NB4 (cell line): Measurements from ENCODE around the gene WDFY4.

ENCODE experiments used
- DNase-seq: peaks from one replicate; pipeline ENCODE4 v3.0.0; 2010; ENCODE audit warnings: low read depth
- H3K4me3 ChIP-seq: one replicate; pipeline ENCODE4 v1.5.1; 2011; ENCODE audit warnings: mild to moderate bottlenecking, low read depth, low read length, moderate library complexity
- CTCF ChIP-seq: IDR thresholded peaks from one replicate; pipeline ENCODE4 v1.5.1; 2012; ENCODE audit warnings: low read depth, low read length
- MAX ChIP-seq: IDR thresholded peaks from 2 replicates; pipeline ENCODE4 v1.6.1; 2011; ENCODE audit warnings: low read depth, low read length
- MYC ChIP-seq: IDR thresholded peaks from 2 replicates; pipeline ENCODE4 v1.6.1; 2011; ENCODE audit warnings: low read depth, low read length
- POLR2A ChIP-seq: IDR thresholded peaks from 2 replicates; pipeline ENCODE4 v1.6.1; 2011; ENCODE audit warnings: mild to moderate bottlenecking; ENCODE audit not compliant: insufficient read length; ENCODE audit errors: extremely low read depth

The WDFY4 gene

DNA sequence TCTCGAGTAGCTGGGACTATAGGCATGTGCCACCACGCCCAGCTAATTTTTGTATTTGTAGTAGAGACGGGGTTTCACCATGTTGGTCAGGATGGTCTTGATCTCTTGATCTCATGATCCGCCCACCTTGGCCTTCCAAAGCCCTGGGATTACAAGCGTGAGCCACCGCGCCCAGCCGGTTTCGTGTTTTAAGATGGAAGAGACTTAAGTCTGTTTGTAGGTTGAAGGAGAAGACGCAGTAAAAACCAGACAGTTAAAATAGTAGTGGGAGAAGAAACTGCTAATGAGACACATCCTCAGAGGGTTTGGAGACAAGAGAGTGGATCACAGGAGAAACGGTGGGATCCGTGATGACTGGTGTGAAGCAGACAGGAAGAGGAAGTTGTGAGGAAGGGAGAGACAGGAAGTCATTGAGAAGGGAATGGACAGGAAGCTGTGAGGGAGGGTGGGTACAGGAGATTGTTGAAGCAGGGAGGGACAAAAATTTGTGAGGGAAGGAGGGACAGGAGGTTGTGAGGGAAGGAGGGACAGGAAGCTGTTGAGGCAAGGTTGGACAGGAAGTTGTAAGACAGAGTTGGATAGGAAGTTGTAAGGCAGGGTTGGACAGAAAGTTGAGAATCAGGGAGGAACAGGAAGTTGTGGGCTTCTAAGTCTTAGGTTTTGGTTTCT, 115.5 kb downstream of the WDFY4 start:
- DNase-seq: peak; percentile 82
- H3K4me3 ChIP-seq: no peak overlapping the region
- TF ChIP-seq MYC (no peak), POLR2A (no peak)

DNA sequence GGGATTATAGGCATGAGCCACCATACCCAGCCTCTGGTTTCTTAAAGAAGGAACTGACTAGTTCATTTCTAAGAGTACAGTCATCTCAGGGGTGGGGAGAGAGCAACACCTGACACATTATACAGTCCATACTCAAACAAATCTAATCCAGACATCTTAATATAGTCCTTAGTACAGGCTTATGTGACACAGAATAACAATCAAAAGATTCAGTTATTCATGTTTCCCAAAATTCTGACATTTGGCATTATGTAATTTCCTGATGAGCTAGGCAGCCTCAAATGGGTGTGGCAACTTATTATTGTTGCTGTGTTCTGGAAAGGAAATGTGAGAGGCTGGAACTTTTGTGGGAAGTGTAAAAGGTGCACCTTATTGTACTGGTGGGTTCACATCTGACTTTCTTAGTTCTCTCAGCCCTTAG, 116.3 kb downstream of the WDFY4 start:
- H3K4me3 ChIP-seq: no peak overlapping the region
- TF ChIP-seq CTCF (no peak), MAX (no peak), MYC (no peak), POLR2A (no peak)
- DNase-seq: no peak

- H3K4me3 ChIP-seq: no peak overlapping the region
- DNase-seq: no peak
- TF ChIP-seq MAX (no peak), MYC (no peak), POLR2A (no peak), CTCF (no peak)
Measured at GRCh38 chr10:48802611-48803071, 118.0 kb downstream of the WDFY4 start.

DNA sequence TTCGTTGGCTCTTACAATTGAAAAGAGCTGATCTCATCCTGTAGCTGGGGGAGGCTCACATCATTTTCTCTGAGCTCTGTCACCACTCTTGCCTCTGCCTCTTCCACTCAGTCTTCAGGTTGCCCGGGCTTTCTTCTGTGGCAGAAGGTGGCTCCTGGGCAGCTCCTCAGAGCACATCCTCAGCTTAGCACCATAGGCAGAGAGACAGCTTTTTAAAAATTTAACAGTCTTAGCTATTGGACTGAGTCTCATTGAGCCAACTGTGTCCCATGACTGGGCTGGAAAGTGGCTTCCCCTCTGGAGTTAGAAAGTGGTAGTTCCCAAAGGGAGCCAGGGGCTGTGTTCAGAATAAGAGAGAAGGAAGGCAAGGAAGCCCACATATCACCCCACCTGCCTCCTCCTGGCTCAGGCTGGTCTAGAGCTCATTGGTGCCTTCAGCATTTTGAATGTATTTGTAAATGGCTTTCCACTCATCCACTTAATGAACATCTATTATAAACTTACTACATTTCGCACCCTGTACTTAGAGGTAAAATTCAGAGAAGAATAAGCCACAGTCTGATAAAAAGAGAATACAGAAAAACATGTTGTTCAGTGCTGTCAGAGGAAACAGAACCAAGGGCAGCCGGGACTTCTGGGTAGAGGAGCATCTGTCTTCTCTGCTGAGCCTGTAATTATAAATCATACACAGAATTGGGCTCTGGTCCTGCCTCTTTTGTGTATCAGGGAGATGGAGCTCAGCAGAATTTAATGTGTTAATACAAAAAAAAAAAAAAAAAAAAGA, 119.3 kb downstream of the WDFY4 start:
- TF ChIP-seq MYC (no peak), CTCF (no peak), POLR2A (no peak), MAX (no peak)
- no peak for DNase-seq
- H3K4me3 ChIP-seq: no peak overlapping the region

- DNase-seq: peak; percentile 31
- H3K4me3 ChIP-seq: no peak overlapping the region
- no peak for TF ChIP-seq CTCF
- no peak for TF ChIP-seq MAX
- no peak for TF ChIP-seq POLR2A
- TF ChIP-seq MYC: no peak
Measured at GRCh38 chr10:48804740-48805182, 120.1 kb downstream of the WDFY4 start.

- H3K4me3 ChIP-seq: no peak overlapping the region
- no peak for TF ChIP-seq MYC
- TF ChIP-seq CTCF: no peak
- no peak for DNase-seq
Measured at GRCh38 chr10:48805411-48805810, 120.7 kb downstream of the WDFY4 start.
